Non-pigmented ciliary epithelial cell (primary cell): ENCODE data around the gene NFE2L3.

Source experiments
- DNase-seq: peaks from one replicate; pipeline ENCODE4 v3.0.0-alpha.2; 2010; ENCODE audit warnings: low read depth

NFE2L3 gene

GRCh38 chr7:26200444-26201246, 48.6 kb downstream of the NFE2L3 start, which contains the start of gene HNRNPA2B1:
Gene HNRNPA2B1 (minus strand): TSS chr7:26200746. CDS start chr7:26200577, 169 bp downstream.
- peak; percentile 84 for DNase-seq

GRCh38 chr7:26201247-26202018, 49.4 kb downstream of the NFE2L3 start, which contains the start of gene CBX3:
Gene CBX3 (plus strand): TSS chr7:26201745. CDS start chr7:26202999, 1,254 bp downstream.
- DNase-seq = no peak

- no peak for DNase-seq
Measured at GRCh38 chr7:26202019-26202990, 50.3 kb downstream of the NFE2L3 start.

GRCh38 chr7:26203016-26203415, 51.0 kb downstream of the NFE2L3 start:
- DNase-seq = no peak

GRCh38 chr7:26208040-26208439, 56.0 kb downstream of the NFE2L3 start:
- DNase-seq = no peak

GRCh38 chr7:26212921-26213718, 61.1 kb downstream of the NFE2L3 start:
- DNase-seq = no peak

GRCh38 chr7:26213807-26214515, 62.0 kb downstream of the NFE2L3 start:
- no peak for DNase-seq

- DNase-seq = no peak
Measured at GRCh38 chr7:26216049-26216448, 64.1 kb downstream of the NFE2L3 start.

- DNase-seq = no peak
Measured at GRCh38 chr7:26224359-26224758, 72.4 kb downstream of the NFE2L3 start.

GRCh38 chr7:26227987-26228386, 76.0 kb downstream of the NFE2L3 start:
- no peak for DNase-seq

GRCh38 chr7:26233902-26234511, 82.0 kb downstream of the NFE2L3 start:
- DNase-seq = no peak
